HG03045 (cell line): Measurements from ENCODE around the gene LMO3.
"Not testable (repeated sequence)": the region's sequence is repeated elsewhere in the genome, so short reads cannot be mapped to it uniquely, and the experiment has no call there.

Source experiments
- ATAC-seq: cut with Tn5 transposase; IDR thresholded peaks from one replicate; pipeline ENCODE4 v1.9.1; 2021; ENCODE audit warnings: mild to moderate bottlenecking, moderate library complexity; ENCODE audit not compliant: unreplicated experiment

The LMO3 gene

GRCh38 chr12:16553457-16553856, 52.5 kb downstream of the LMO3 start:
- no peak for ATAC-seq

GRCh38 chr12:16552301-16552700, 53.7 kb downstream of the LMO3 start:
- ATAC-seq: no peak

- no peak for ATAC-seq
These were observed 60.1 kb downstream of the LMO3 start for GRCh38 chr12:16545836-16546235.

GRCh38 chr12:16542586-16542985, 63.4 kb downstream of the LMO3 start:
- no peak for ATAC-seq

GRCh38 chr12:16537652-16538051, 68.3 kb downstream of the LMO3 start:
- not testable (repeated sequence) for ATAC-seq

GRCh38 chr12:16531621-16532020, 74.3 kb downstream of the LMO3 start:
- ATAC-seq: no peak

- no peak for ATAC-seq
These were observed 75.6 kb downstream of the LMO3 start for GRCh38 chr12:16530268-16530850.

- no peak for ATAC-seq
These were observed 79.3 kb downstream of the LMO3 start for GRCh38 chr12:16526693-16527092.

- ATAC-seq: no peak
These were observed 81.6 kb downstream of the LMO3 start for GRCh38 chr12:16524378-16524777.

- no peak for ATAC-seq
These were observed 82.0 kb downstream of the LMO3 start for GRCh38 chr12:16523951-16524331.

- ATAC-seq: no peak
These were observed 82.5 kb downstream of the LMO3 start for GRCh38 chr12:16523284-16523950.

GRCh38 chr12:16520328-16520727, 85.6 kb downstream of the LMO3 start:
- no peak for ATAC-seq

GRCh38 chr12:16515666-16516065, 90.3 kb downstream of the LMO3 start:
- ATAC-seq: no peak

- ATAC-seq: no peak
These were observed 92.7 kb downstream of the LMO3 start for GRCh38 chr12:16513231-16513630.

- ATAC-seq: no peak
These were observed 96.6 kb downstream of the LMO3 start for GRCh38 chr12:16509411-16509810.

GRCh38 chr12:16506394-16506793, 99.6 kb downstream of the LMO3 start:
- no peak for ATAC-seq

- ATAC-seq: no peak
These were observed 101.8 kb downstream of the LMO3 start for GRCh38 chr12:16504200-16504599.

GRCh38 chr12:16499611-16500010, 106.4 kb downstream of the LMO3 start:
- ATAC-seq: no peak
